Myocyte (in vitro differentiated cells): ENCODE measurements around the gene LDLRAD4. TPM values are rescaled to one million over a fixed set of nuclear protein-coding genes. Genes with fewer than 3 reads are reported as not detected.

Experiments
- DNase-seq: peaks from one replicate; pipeline ENCODE4 v3.0.0-alpha.2; 2012; ENCODE audit warnings: low read depth
- total RNA-seq: library from RNA; depleted of rRNA; stranded (reverse); fragments of >200 nt; gene quantifications from 2 replicates; pipeline ENCODE4 v1.2.3, GENCODE V29; 2014

The LDLRAD4 gene
- total RNA-seq, 1 donor from 2014 or later, result 1.7 TPM

DNA sequence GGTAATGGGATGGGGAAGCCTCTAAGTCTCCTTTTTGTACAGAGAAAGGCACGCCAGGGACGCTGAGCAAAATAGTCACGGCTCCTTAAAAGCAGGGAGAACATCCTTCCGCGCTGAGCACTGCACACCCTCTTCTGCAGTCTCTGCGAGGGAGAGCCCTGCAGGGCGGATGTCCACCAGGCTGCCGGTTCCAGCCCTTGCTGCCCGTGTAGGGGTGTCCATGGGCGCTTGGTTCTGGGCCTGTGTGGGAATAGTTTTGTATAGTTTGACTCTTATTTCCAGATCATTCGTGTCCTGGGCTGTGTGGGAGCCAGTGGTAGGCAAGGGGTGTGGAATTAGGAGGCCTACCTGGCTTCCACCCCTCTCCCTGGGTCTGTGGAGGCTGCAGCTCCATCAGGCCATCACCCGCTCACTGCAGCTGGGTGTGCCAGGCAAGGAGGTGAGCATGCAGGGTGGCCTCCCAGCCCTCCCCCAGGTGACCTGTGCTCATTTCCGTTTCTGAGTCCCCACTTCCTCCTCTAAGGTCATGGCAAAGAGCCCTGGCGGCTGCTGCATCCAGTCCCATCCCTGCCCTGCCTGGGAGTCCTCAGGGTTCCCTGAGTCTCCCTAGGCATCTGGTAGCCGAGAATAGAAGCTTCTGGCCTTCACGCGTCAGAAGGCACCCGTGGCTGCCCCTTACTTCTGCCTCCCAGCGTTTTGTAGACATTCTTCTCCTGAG lies 202.6 kb downstream of the LDLRAD4 start:
- DNase-seq, result no peak

DNA sequence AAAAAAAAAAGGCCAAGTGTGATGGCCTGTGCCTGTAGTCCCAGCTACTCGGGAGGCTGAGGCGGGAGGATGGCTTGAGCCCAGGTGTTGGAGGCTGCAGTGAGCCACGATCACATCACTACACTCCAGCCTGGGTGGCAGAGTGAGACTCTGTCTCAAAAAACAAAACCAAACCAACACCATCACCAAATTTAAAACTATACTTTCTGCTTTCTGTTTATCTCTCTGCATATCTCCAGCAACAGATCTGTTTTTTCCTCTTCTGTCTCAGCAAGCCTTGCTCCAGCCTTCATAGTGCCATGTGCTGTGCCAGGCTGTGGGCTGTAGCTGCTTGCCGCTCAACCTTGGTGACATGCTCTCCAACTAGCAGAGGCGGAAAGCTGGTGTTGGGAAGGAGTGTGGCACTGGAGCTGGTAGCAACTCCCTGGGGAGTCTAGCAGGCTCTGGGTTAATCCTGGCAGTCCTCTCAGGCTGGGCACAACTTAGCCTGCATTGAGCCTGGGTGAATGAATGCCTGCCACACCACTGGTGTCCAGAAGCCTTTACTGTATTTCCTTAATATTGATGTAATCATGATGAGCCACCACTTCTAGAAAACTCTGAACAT lies 204.1 kb downstream of the LDLRAD4 start:
- no peak for DNase-seq

DNA sequence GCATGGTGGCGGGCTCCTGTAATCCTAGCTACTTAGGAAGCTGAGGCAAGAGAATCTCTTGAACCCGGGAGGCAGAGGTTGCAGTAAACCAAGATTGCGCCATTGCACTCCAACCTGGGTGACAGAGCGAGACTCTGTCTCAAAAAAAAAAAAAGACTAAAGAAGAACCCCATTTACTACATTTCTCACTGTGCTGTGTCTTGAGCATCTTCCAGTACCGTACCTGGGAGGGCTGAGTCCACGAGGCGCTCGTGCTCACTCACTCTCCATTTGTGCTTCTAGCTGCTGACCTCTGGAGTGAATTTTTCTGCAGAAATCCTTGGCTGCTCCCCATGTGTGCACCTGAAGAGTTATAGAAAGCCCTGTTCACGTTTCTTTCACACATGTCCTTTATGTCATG lies 204.8 kb downstream of the LDLRAD4 start:
- DNase-seq, result no peak

DNA sequence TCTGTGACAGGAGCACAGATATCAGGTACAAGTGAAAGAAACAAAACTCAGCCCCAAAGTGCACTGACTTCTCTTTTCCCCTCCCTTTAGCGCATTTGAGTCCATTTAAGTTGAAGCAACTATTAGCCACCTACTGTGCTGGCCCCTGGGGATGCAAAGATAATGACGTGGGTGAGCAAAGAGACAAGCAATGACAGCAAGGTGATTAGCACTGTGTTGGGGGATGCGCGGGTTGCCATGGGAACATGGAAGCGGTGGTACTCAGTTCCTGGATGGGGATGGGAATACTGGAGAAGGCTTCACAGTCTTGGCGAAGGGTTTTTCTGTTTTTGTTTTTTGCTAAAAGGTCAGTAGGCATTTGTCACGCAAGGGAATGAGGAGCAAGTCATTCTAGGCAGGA lies 205.8 kb downstream of the LDLRAD4 start:
- no peak for DNase-seq

DNA sequence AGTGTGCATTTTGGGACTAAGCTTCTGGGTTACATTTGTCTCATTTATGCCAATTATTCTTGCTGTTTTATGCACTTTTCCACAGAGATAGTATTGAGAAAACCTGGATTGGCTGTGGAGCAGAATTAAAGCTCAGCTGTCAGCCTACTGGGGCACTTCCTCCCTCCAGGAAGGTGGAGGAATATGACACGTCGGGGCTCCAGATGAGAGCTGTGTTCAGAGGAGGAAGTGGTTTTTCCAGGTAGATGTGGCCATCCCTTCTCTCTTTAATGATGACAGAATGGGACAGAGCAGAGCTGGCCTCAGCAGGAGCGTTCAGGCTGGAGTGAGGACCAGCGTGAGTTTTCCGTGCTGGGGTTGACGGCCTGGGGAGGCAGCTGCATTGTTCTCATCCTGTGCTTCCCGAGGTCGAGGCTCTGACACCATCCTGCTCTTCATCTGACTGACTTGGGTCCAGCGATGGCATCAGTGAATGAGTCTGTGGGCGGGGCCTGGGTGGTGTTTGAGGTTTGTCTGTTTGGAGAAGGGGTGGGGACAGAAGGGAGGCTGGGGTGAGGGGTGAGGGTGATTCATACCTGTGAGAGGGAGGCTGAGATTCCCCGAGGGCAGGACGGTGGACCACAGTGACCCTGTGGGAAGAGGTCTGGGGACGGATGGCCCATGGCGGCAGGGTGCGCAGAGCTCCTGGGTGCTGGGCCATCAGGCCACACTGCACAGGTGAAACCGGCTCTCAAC lies 207.0 kb downstream of the LDLRAD4 start:
- DNase-seq, result no peak

DNA sequence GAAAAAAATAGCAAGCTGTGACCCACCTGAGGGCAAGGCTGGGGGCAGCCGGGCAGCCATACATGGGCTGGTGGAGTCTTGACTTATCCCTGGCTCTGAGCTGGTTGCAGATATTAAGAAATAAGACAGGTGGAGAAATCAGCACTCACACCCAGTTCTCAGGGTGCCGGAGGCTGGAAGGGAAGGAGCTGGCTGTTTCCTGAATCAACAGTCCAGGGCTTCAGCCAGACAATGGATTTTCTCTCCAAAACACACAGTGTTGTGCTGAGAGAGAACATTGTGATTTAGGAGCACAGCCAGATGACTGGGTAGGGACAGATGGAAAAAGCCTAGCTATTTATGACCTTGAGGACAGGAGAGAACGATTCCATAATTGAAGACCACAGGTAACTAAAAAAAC lies 208.8 kb downstream of the LDLRAD4 start:
- DNase-seq, result no peak

DNA sequence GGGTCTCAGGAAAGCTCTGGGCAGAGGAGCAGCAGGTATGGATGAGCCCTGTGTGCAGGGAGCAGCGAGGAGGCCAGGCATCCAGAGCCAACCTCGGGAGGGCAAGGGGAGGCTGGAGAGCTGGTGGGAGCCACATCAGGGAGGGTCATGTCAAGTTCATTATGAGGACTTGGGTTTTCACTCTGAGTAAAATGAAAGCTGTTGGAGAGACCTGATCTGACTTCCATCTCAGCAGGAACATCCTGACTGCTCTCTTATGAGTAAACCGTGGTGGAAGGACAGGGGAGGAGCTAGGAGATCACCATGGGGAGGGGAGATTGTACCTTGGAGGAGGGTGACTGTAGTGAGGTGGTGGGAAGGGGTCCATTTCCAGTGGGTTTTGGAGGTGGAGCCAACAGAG lies 209.8 kb downstream of the LDLRAD4 start:
- DNase-seq, result no peak

DNA sequence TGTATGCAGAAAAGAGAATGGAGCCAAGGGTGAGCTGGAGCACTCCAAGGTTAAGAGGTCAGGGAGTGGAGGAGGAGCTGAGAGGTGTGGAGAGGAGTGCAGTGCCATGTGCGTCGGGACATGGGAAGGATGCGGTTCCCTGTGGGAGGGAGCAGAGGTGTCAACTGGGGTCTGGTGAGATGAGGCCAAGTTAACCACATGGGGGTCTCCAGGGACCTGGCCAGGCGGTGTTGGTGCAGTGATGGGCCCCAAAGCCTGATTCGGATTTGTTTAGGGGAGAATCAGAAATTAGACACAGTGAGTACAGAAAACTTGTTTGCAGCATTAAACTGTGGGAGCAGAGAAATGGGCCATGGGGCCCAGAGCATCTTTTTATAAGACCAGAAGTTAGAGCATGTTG lies 210.5 kb downstream of the LDLRAD4 start:
- no peak for DNase-seq

DNA sequence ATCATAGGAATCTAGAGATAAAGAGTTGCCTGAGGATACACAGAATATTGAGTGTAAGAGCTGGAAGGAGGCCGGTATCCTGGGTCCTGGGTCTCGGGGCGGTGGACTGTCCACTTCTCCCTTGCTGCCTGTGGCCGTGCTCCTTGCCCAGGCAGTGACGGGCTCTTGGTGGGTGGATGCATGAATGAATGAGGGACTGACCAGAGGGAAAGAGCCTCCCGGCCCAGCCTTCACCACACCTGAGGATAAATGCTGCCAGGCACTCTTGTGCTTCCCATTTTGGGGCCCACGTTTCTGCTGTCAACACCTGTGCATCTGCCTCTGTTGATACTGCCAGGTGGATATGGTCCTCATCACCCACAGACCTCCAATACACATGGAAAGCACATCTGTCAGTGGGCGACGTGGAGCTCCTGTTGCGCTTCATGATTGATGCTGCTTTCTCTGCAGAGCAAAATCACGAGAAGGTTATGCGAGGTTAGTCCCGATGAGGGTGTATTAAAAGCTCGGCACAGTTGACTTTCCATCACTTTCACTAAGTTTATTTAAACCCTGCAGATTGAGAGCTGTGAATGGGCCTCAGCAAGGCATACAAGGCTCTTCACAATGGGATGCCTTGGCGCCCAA lies 211.4 kb downstream of the LDLRAD4 start:
- DNase-seq, result no peak

DNA sequence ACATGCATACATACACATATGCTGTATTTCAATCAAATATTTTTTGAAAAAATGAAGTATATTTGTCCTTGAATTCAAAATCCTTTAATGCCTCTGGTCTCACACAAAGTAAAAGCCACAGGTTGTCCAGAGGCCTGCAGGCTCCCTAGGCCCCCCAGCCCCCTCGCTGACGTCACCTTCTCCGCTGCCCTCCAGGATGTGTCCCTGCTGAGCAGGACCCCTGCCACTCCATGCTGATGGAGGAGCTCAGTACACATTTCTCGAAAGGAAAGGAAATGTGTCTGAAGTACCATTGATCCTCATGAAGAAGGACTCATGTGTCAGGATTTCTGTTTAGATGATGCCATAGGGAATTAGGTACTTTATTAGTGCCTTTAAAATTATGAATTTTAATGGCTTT lies 212.1 kb downstream of the LDLRAD4 start:
- DNase-seq, result no peak

DNA sequence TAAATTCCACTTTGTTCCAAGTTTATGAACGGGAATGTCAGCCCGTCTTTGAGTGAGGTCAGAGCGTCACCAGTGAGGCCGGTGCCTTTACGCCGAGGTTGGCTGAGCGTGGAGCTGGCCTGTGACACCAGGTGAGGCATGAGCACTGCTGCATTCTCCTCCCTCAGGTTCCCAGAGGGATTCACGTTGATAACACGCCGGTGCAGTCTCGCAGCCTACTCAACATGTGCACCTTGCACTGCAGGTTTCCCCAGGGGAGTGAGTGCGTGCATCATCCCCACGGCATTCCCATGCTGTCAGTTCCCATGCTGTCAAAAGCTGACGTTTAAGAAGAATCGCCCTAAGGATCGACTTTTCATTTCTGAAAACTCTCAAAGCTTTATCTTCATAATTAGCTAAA lies 213.3 kb downstream of the LDLRAD4 start:
- DNase-seq, result no peak

DNA sequence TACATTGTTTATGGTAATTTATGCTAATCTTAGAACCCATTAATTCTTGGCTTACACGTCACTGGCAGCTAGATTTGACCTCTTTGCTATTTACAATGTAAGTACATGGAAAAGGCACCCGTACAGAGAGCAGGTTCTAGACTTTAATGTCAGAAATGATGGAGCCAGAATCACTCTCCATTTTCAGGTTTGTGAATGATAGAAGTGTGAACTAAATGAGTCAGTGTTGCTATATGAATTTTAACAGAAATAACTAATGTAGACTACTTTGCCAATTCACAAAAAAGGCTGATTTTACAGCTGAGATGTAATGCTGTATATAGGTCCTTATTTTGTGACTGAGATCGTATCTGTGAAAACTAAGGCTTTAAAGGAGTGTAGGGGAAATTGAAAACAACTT lies 214.6 kb downstream of the LDLRAD4 start:
- no peak for DNase-seq

DNA sequence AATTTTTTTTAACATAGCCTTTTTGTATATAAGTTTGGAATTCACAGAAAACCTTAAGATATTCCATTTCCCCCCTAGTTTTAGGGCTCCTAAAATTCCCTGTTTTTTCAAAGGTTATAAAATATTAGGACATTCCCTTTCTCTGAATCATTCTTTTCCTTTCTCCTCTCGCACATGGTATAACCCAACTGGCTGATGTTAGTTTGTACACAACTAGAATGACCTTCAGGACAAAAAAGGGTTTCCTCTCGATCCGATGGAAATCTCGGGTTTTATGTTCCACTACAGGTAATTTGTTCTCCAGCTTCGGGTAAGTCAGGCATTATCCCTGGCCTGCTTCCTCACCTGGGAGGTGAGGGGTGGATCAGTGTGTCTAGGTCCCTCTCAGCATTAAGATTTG lies 215.1 kb downstream of the LDLRAD4 start:
- DNase-seq, result no peak

DNA sequence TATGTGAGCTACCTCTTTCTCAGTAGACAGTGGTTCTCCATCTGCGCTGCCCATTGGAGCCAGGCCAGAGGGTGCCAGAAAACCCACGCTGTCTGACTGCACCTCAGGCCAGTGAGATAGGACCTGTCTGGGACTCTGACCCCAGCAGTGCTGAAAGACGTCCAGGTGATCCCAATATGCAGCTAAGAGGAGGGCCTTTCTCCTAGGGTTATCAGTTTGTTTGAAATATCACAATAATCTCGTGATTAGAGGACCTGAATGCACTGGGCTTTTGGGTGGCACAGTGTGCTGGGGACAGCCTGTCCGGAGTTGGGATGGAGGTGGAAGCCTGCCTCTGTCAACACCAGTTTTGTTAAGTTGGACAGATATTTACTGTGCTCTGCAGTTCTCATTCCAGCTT lies 216.3 kb downstream of the LDLRAD4 start:
- DNase-seq, result no peak

DNA sequence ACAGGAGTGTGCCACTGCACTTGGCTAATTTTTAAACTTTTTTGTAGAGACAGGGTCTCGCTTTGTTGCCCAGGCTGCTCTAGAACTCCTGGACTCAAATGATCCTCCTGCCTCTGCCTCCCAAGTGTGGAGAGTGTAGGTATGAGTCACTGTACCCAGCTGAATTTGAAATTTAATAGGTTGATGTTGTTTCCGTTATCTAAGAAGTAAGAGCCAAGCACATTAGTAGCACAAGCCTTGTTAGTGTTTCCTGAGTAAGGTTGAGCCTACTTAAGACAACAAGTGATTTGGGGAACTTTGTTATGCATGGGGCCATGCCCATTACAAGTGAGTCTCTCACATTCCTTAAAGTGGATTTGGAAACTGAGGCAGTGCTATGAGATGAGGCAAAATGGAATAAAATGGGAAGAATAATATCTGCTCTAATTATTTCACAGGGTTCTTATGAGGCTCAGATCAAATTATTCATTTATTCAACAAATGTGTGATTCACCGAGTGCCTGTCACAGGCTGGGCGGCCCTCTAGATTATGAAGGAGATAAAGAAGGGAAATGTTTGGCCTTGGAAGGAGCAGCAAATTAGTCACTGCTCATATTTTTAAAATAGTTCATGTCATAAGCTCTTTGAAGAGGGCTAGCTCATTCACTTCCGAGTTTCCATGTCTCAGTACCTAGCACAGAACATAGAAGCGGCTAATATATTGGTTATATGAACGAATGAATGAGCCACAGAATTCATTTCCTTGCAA lies 217.2 kb downstream of the LDLRAD4 start:
- DNase-seq, result no peak

DNA sequence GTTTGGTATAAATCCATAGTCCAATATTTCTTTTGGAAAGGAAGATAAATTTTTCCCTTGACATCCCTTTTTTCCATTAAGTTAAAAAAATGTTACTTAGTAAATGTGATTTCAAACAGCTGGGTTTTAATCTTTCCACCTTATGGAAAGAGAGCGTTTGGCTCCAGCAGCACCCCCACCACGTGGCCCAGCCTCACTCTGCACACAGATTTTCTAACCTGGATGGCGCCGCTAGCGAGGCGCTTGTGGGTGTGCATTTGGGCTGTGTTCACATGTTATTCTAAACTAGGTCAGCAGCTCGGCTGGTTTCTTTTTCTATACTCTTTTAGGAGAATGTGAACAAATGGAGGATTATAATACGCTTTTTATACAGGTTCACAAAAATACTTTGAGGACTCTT lies 218.0 kb downstream of the LDLRAD4 start:
- no peak for DNase-seq

DNA sequence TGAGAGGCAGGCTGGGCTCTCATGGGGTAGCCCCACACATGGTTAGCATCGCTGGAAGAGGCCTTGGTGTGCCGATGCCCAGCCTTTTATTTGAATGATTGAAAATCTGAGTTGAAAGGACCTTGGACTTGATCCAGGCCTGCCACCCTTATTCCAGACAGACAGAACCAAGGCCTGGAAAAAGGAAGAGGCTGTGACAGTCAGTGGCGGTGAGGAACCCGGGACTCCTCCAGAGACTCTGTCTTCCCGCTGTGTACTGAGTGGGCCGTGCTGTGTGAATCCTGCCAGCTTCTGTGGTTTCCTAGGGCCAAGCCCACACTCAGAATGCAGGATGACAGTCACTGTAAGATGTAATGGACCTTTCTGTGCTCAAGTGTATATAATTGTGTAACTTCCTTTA lies 218.5 kb downstream of the LDLRAD4 start:
- DNase-seq, result no peak

DNA sequence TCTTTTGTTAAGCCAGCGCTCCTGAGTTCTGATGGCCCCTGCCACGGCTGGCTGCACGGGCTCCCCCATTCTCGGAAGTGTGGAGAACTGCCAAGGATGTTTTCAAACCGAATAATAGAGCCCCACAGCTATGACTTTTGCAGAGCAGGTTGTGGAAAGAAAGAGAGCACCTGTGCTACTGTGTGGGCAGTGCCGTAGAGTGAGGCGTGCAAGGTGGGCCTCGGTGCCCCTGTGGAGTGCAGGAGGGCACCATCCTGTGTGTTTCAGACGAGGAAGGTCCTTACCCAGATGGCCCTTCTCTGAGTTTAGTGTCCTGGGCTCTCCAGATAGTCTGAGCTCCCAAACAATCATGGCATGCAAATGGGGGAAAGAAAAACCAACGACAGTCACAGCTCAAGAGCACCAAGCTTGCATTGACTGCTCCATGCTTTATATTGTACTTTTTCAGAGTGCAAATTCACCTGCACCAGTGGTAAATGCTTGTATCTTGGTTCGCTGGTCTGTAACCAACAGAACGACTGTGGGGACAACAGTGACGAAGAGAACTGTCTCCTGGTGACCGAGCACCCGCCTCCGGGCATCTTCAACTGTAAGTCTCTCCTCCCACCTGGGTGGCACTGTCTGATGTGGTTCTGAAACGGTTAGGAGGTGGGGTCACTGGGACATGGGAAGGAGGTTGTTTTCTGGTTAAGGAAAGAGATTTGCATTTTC lies 219.4 kb downstream of the LDLRAD4 start:
- no peak for DNase-seq

DNA sequence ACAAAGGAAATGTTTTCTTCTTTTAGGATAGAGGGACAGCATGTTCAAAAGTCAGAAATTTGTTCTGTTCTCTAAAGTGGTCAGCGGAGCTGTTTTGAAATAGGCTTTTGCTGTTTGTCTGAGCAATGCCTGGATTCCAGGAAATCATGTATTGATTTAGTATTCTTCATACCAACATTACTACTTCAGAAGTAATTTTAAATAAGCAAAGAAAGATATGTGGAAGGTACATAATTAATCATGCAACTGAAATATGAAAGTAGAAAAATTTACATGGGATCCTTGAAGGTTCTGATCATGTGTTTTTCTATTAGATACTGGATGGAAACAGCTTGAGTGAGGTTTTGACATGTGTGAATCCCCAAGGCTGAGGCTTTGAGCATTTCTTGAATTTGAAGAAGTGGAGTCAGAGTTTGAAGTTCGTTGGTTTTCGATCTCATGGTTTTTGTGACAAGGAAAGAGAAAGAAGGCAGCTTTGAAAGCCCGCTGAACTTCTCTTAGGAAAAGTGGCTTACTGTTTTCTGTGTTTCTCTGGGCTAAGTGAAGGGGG lies 220.0 kb downstream of the LDLRAD4 start:
- no peak for DNase-seq

DNA sequence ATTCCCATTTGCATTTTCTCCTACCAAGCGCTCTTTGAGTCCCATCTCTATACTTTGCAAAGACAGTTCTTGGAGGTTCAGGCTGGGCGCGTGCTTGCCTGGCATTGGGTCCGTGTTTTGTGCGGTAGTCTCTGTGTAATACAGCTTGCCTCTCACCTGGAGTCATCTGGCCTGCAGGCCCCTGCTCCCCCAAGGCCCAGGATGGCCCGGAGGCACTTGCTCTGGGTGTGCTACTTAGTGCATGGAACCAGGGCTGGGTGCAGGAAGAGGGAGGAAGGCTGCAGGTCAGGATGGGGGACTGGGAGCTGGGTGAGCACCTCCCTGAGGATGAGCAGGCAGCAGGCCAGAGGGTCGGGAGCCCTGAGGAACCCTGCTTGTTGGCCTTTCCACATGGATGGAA lies 220.9 kb downstream of the LDLRAD4 start:
- no peak for DNase-seq
